Mammary epithelial cell (primary cell): ENCODE measurements around the gene CTSC.

Experiments
- EZH2 ChIP-seq: IDR thresholded peaks from 2 replicates; pipeline ENCODE4 v1.6.1; 2012; ENCODE audit warnings: low read length, inconsistent platforms, borderline replicate concordance
- TF ChIP-seq, protein P1 (sequence below), 2 donors: IDR thresholded peaks in 1 of 2; conservative IDR thresholded peaks in 1 of 2; 2 replicates each; pipeline ENCODE4 v1.5.1; 2011 to 2012; ENCODE audit warnings: inconsistent platforms in 2 of 2, low read length in 2 of 2, mild to moderate bottlenecking in 2 of 2, control low read depth in 1 of 2, low read depth in 1 of 2; ENCODE audit not compliant: insufficient read depth in 1 of 2; ENCODE audit errors: extremely low read depth in 1 of 2

DNA sequence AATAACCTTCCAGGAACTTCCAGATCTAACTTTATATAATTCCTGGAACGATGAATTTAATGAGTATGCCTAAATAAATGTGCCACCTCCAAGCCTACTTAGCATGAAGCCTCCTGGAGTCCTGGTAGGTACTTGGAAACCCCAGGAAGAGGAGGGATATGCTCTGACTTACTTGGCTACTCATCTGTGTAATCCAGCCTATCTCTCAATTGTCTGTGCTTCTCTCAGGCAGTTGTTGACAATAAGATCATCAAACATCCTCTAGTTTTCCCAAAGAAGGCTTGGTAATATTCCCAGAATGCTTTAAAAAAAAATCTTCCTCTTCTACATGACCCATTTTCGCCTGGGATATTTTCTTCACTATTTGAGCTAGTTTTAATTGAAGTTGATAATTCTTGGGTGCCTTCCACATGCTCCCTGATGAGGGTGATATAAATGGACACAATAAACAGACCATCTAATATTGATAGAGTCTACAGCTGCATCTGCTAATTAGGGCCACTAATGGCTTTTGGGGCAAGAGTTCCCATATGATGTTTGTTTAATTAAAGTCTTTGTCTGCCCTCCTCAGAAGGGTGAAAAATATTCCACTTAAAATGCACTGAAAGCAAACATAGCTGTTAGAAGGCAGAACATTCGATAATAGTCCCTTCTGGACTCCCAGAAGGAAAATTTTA, 86.8 kb downstream of the CTSC start:
- TF ChIP-seq, protein P1, sequence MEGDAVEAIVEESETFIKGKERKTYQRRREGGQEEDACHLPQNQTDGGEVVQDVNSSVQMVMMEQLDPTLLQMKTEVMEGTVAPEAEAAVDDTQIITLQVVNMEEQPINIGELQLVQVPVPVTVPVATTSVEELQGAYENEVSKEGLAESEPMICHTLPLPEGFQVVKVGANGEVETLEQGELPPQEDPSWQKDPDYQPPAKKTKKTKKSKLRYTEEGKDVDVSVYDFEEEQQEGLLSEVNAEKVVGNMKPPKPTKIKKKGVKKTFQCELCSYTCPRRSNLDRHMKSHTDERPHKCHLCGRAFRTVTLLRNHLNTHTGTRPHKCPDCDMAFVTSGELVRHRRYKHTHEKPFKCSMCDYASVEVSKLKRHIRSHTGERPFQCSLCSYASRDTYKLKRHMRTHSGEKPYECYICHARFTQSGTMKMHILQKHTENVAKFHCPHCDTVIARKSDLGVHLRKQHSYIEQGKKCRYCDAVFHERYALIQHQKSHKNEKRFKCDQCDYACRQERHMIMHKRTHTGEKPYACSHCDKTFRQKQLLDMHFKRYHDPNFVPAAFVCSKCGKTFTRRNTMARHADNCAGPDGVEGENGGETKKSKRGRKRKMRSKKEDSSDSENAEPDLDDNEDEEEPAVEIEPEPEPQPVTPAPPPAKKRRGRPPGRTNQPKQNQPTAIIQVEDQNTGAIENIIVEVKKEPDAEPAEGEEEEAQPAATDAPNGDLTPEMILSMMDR (conservative IDR thresholded peaks at IDR 0.05 in 1 of 2, IDR thresholded peaks at IDR 0.05 in 1 of 2; ENCODE audit: extremely low read depth in 1 of 2, insufficient read depth in 1 of 2, low read depth in 1 of 2, low read length in 2 of 2), result no peak
- TF ChIP-seq EZH2, result no peak
